K562 (cell line): ENCODE results near the gene NEK5. TPM values are rescaled to one million over a fixed set of nuclear protein-coding genes. Genes with fewer than 3 reads are reported as not detected.

ENCODE experiments used
- ATAC-seq: fragments of 200-7000 bp; cut with Tn5 transposase; 3 replicates; pipeline ENCODE4 v1.9.1; 2020; ENCODE audit warnings: moderate library complexity
- BruUV-seq: library from RNA; stranded (reverse); fragments of 400-500 nt; replicated peaks from 2 replicates; lab custom pipeline; 2021; lab: Mats Ljungman, UMichigan
- CTCF ChIA-PET: fragments of 300-600 bp; formaldehyde crosslinking; extraction: SDS; loops from one replicate; lab custom pipeline; 2021; ENCODE audit warnings: low intra/inter-chr PET ratio; lab: Yijun Ruan, JAX
- POLR2A ChIA-PET: fragments of 300-600, 350-650 bp; sonication (Branson Sonifier 250); formaldehyde crosslinking; extraction: SDS; loops from one replicate; lab custom pipeline; 2021; ENCODE audit warnings: antibody characterized with exemption, inconsistent platforms; lab: Yijun Ruan, JAX
- DNase-seq, 4 experiments: peaks; one replicate each; pipeline versions ENCODE4 v3.0.0 to v3.0.0-alpha.2; 2011 to 2018; ENCODE audit warnings: low spot score in 3 of 4, mixed read lengths in 3 of 4; ENCODE audit errors: extremely low read depth in 1 of 4
- FAIRE-seq: peaks from 2 replicates; lab custom pipeline; 2011; peaks lifted over from hg19 to GRCh38; lab: Jason Lieb, UNC
- H2AFZ ChIP-seq: 2 replicates; pipeline ENCODE4 v1.6.0; 2011; ENCODE audit warnings: low read depth, low read length, control low read depth, inconsistent platforms
- H3K27ac ChIP-seq: fragments of 200-600 bp; 3 replicates; pipeline ENCODE4 v1.8.0; 2011; ENCODE audit warnings: low read depth, mild to moderate bottlenecking, control low read depth, inconsistent platforms, low read length, moderate library complexity, mixed read lengths; ENCODE audit errors: extremely low read depth
- H3K27me3 ChIP-seq, 2 experiments: fragments of 300-600 bp in 1 of 2; 2 replicates in 1 of 2; 3 replicates in 1 of 2; pipeline versions ENCODE4 v1.6.0 to v1.8.0; 2011; ENCODE audit warnings: inconsistent platforms in 2 of 2, low read length in 2 of 2, mild to moderate bottlenecking in 1 of 2, mixed read lengths in 1 of 2, moderate library complexity in 1 of 2; ENCODE audit not compliant: control insufficient read depth in 2 of 2, insufficient read depth in 2 of 2
- H3K36me3 ChIP-seq: fragments of 300-600 bp; 3 replicates; pipeline ENCODE4 v1.8.0; 2011; ENCODE audit warnings: mild to moderate bottlenecking, low read length, inconsistent platforms; ENCODE audit not compliant: control insufficient read depth, insufficient read depth
- H3K4me1 ChIP-seq, 2 experiments: fragments of 200-600 bp in 1 of 2; replicated peaks in 1 of 2; 2 replicates in 1 of 2; 3 replicates in 1 of 2; pipeline versions ENCODE4 v1.5.1 to v1.8.0; 2011; ENCODE audit warnings: inconsistent platforms in 2 of 2, low read length in 2 of 2, mild to moderate bottlenecking in 1 of 2, mixed read lengths in 1 of 2, moderate library complexity in 1 of 2; ENCODE audit not compliant: control insufficient read depth in 2 of 2, insufficient read depth in 2 of 2
- H3K4me2 ChIP-seq: 2 replicates; pipeline ENCODE4 v1.6.1; 2011; ENCODE audit warnings: low read length, control low read depth, inconsistent platforms, mixed read lengths; ENCODE audit not compliant: insufficient read depth
- H3K4me3 ChIP-seq: fragments of 200-600 bp; sonication (generic), shearing (Covaris generic); 2 replicates; pipeline ENCODE4 v1.5.1; 2016; ENCODE audit warnings: control low read depth, inconsistent platforms
- H3K79me2 ChIP-seq: fragments of 200-600 bp; 3 replicates; pipeline ENCODE4 v1.8.0; 2011; ENCODE audit warnings: low read length, inconsistent platforms; ENCODE audit not compliant: control insufficient read depth, insufficient read depth
- H3K9ac ChIP-seq, 2 experiments: 2 replicates each; pipeline versions ENCODE4 v1.6.0 to v1.6.1; 2011; ENCODE audit warnings: low read depth in 2 of 2, low read length in 2 of 2, control low read depth in 1 of 2, inconsistent platforms in 1 of 2, mild to moderate bottlenecking in 1 of 2, mixed read lengths in 1 of 2; ENCODE audit not compliant: insufficient read depth in 1 of 2
- H3K9me1 ChIP-seq: one replicate; pipeline ENCODE4 v1.6.0; 2011; ENCODE audit warnings: inconsistent platforms, mild to moderate bottlenecking, low read length, moderate library complexity; ENCODE audit not compliant: control insufficient read depth, insufficient read depth
- H3K9me3 ChIP-seq: replicated peaks from 2 replicates; pipeline ENCODE4 v1.5.1; 2011; ENCODE audit warnings: low read depth, low read length, inconsistent platforms; ENCODE audit not compliant: control insufficient read depth, insufficient read depth
- H4K20me1 ChIP-seq: replicated peaks from 2 replicates; pipeline ENCODE4 v1.6.1; 2011; ENCODE audit warnings: low read length, inconsistent platforms, mixed read lengths; ENCODE audit not compliant: control insufficient read depth, insufficient read depth
- JUND ChIP-seq, 2 experiments: IDR thresholded peaks; 2 replicates in 1 of 2; 3 replicates in 1 of 2; pipeline ENCODE4 v1.6.1; 2011; ENCODE audit warnings: borderline replicate concordance in 2 of 2, low read depth in 2 of 2, low read length in 2 of 2, improper control_type of control experiment in 1 of 2, missing biosample characterization in 1 of 2, missing genetic modification characterization in 1 of 2, missing genetic modification reagents in 1 of 2
- SPI1 ChIP-seq: IDR thresholded peaks from 2 replicates; pipeline ENCODE4 v1.6.1; 2011; ENCODE audit warnings: low read depth, low read length, control low read depth, borderline replicate concordance
- WGBS: fragments of 100-300 bp; shearing (Covaris generic); methylation state at CpG from one replicate; pipeline ENCODE4 v1.1.6; 2016; ENCODE audit warnings: low coverage, mixed read lengths; ENCODE audit not compliant: insufficient coverage; ENCODE audit errors: missing lambda C conversion rate; 5-methylcytosine and 5-hydroxymethylcytosine counted together
- in situ Hi-C: fragments of 300-500 bp; cut with MboI; formaldehyde crosslinking; loops from 4 replicates; pipeline ENCODE4 v1.15.0; 2018; ENCODE audit warnings: inconsistent platforms, mixed read lengths
- intact Hi-C: fragments of 100-400 bp; cut with micrococcal nuclease; formaldehyde crosslinking; loops from 2 replicates; pipeline ENCODE4 v1.14.2; 2022
- polyA plus RNA-seq, 8 experiments: library from polyadenylated mRNA; depleted of rRNA in 4 of 8; stranded (reverse) in 5 of 8; unstranded in 3 of 8; fragments of >200 nt; fragmentation: Nextera tagmentation in 2 of 8; fragmentation: Illumina TruSeq in 1 of 8; extraction: Ambion mirVana in 2 of 8; extraction: Trizol in 1 of 8; gene quantifications; 2 replicates each; pipeline versions ENCODE4 v1.2.1 to v1.2.3, GENCODE V29; 2011 to 2014; ENCODE audit warnings: inconsistent platforms in 1 of 8, missing spikeins in 1 of 8
- total RNA-seq, 7 experiments: library from RNA; depleted of rRNA in 6 of 7; stranded (reverse); fragments of >200 nt in 6 of 7; fragmentation: Illumina TruSeq in 2 of 7; extraction: Trizol in 2 of 7; gene quantifications; 2 replicates each; pipeline versions ENCODE4 v1.2.1 to v1.2.3, GENCODE V29; 2011 to 2021; ENCODE audit warnings: low replicate concordance in 1 of 7
- TF ChIP-seq, protein P1 (sequence below), 2 experiments: IDR thresholded peaks; 2 replicates each; pipeline ENCODE4 v1.6.1; 2012; ENCODE audit warnings: improper control_type of control experiment in 2 of 2, low read depth in 2 of 2, low read length in 2 of 2, borderline replicate concordance in 1 of 2
- TF ChIP-seq, protein P2 (sequence below), 2 experiments: fragments of 450-650 bp; formaldehyde crosslinking in 1 of 2; IDR thresholded peaks; 2 replicates each; pipeline versions ENCODE4 v1.4.0 to v1.6.1; 2014 to 2020; ENCODE audit warnings: mild to moderate bottlenecking in 2 of 2, borderline replicate concordance in 1 of 2, low read depth in 1 of 2

The NEK5 gene
- total and polyA plus RNA-seq, 9 of the 15 experiments (the other 6 are each of a cell fraction or from before 2014, with no cell fraction given), result 0.09 to 0.44 (median 0.33) TPM

DNA sequence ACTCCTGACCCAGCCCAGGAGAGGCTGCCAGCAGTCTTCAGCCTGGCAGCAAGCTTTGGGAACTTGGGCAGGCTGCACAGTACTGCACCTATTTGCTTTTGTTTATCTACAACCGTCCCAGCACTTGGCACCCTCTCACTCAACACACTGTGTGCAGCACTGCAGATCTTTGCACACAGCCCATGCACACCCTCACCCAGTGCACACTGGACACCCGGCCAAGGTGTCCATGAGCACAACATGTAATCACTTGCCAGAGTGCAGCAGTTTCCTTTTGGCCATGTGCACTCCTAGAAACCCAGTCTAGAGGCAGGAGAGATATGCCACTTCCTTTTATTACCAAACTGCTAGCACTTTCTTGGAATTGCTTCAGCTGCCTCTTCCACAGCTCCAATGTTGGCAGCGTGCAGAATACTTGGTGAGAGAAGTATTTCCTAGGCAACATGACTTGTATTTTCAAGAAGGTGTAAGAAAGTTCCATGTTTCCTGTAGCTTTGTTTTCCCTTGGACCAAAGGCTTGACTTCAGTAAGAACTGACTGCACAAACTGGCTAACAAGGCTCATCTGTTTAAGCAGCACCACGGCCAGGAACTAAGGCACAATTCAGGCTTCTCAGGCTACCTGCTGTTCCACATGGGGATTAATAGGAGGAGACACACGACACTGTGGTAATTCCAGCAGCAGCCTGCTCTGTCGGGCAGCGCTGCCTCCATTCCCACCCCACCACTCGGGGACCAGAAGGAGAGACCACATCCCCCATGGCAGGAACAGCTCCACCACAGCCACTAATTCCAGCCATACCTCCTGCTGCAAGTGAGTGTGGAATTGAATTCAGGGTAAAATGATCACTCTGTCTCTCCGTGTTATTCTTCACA lies 133.0 kb downstream of the NEK5 start:
- POLR2A ChIA-PET, result no interaction called here
- peak overlapping the region; percentile 29; the same call in 1 of the 2 replicates for H3K4me3 ChIP-seq
- no peaks in the 10 kb centered on the region for H3K9me1 ChIP-seq
- CTCF ChIA-PET, result no interaction called here
- intact Hi-C loops (loop anchor here (5.0 to 10.0 kb wide), 2 partner anchors 39 to 459 kb away; partner anchors contain the start of genes CKAP2 and VPS36), in situ Hi-C loops (no loop called here)
- peak; percentile 77 for FAIRE-seq
- DNase-seq, result peak; percentile 33 to 51 (median 38)
- H3K9me3 ChIP-seq, result no peaks in the 10 kb centered on the region
- H3K27me3 ChIP-seq, result no peaks in the 10 kb centered on the region
- peaks cover 3% of the 10 kb centered on the region; the same call in 2 of the 3 replicates for H3K36me3 ChIP-seq
- peaks cover 98% of the 10 kb centered on the region for H3K79me2 ChIP-seq
- peak overlapping the region; percentile 81 for H3K4me2 ChIP-seq
- H2AFZ ChIP-seq, result peak overlapping the region; percentile 72
- 1% methylated on average over 9 of the region's 9 CpGs for WGBS
- BruUV-seq, result no TSS peak
- H3K9ac ChIP-seq, result peak overlapping the region; percentile 64 to 87
- peak; percentile 50 for ATAC-seq
- peak overlapping the region; percentile 72 for H3K27ac ChIP-seq
- no peaks in the 10 kb centered on the region for H4K20me1 ChIP-seq
- H3K4me1 ChIP-seq, result peaks cover 44 to 59% of the 10 kb centered on the region in 2 experiments
- TF ChIP-seq SPI1 (peak; percentile 68; the same call in 1 of the 2 replicates), JUND (IDR thresholded peaks at IDR 0.05; ENCODE audit: borderline replicate concordance, low read depth, low read length) (no peak), JUND (tag; IDR thresholded peaks at IDR 0.05; ENCODE audit: borderline replicate concordance, low read depth, low read length) (no peak)
- TF ChIP-seq, protein P1, sequence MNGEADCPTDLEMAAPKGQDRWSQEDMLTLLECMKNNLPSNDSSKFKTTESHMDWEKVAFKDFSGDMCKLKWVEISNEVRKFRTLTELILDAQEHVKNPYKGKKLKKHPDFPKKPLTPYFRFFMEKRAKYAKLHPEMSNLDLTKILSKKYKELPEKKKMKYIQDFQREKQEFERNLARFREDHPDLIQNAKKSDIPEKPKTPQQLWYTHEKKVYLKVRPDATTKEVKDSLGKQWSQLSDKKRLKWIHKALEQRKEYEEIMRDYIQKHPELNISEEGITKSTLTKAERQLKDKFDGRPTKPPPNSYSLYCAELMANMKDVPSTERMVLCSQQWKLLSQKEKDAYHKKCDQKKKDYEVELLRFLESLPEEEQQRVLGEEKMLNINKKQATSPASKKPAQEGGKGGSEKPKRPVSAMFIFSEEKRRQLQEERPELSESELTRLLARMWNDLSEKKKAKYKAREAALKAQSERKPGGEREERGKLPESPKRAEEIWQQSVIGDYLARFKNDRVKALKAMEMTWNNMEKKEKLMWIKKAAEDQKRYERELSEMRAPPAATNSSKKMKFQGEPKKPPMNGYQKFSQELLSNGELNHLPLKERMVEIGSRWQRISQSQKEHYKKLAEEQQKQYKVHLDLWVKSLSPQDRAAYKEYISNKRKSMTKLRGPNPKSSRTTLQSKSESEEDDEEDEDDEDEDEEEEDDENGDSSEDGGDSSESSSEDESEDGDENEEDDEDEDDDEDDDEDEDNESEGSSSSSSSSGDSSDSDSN (IDR thresholded peaks at IDR 0.05; ENCODE audit: borderline replicate concordance in 1 of 2, low read depth in 2 of 2, low read length in 2 of 2), result peak in 1 of 2 experiments; percentile 24; a peak in 1 of 4 replicates
- TF ChIP-seq, protein P2, sequence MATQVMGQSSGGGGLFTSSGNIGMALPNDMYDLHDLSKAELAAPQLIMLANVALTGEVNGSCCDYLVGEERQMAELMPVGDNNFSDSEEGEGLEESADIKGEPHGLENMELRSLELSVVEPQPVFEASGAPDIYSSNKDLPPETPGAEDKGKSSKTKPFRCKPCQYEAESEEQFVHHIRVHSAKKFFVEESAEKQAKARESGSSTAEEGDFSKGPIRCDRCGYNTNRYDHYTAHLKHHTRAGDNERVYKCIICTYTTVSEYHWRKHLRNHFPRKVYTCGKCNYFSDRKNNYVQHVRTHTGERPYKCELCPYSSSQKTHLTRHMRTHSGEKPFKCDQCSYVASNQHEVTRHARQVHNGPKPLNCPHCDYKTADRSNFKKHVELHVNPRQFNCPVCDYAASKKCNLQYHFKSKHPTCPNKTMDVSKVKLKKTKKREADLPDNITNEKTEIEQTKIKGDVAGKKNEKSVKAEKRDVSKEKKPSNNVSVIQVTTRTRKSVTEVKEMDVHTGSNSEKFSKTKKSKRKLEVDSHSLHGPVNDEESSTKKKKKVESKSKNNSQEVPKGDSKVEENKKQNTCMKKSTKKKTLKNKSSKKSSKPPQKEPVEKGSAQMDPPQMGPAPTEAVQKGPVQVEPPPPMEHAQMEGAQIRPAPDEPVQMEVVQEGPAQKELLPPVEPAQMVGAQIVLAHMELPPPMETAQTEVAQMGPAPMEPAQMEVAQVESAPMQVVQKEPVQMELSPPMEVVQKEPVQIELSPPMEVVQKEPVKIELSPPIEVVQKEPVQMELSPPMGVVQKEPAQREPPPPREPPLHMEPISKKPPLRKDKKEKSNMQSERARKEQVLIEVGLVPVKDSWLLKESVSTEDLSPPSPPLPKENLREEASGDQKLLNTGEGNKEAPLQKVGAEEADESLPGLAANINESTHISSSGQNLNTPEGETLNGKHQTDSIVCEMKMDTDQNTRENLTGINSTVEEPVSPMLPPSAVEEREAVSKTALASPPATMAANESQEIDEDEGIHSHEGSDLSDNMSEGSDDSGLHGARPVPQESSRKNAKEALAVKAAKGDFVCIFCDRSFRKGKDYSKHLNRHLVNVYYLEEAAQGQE (IDR thresholded peaks at IDR 0.05; ENCODE audit: borderline replicate concordance), result peak; percentile 26; the same call in 1 of the 2 replicates
- TF ChIP-seq, protein P2 (CRISPR knock-in tag; IDR thresholded peaks at IDR 0.05; ENCODE audit: low read depth), result no peak
